NCI-H748 (cell line): ENCODE results near the gene CD300E.
A peak's percentile ranks its signal among the peaks of the same experiment; 100 is the strongest.

Source experiments
- DNase-seq: peaks from one replicate; lab custom pipeline; 2025; ENCODE audit not compliant: unreplicated experiment; lab: John Stamatoyannopoulos, UW

Gene CD300E

GRCh38 chr17:74569020-74570003, 54.2 kb downstream of the CD300E start:
- no peak for DNase-seq

- DNase-seq = no peak
These were observed 55.2 kb downstream of the CD300E start for GRCh38 chr17:74568106-74568873.

DNA sequence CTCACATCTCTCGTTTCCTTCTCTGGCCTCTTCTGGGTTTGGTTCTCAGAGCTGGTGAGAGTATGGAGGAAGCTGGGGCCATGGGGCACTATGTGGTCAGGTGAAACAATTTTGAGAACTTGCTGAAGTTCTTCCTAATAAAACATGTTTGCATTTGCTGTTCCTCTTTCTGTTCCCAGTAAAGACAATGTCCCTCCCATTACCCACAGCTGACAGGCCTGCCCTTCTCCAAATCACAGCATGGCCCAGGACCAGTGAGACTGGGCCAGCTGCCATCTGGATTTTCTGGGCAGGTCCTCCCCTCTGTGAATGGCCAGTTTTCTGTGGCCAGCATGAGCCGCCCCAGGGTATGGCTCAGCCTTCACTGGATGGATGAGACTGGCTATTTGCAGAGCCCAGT, 56.1 kb downstream of the CD300E start, which contains the start of gene CD300H:
CD300H (minus strand) TSS at position 113 of the 400 bp plus-strand sequence.
- DNase-seq = no peak

DNA sequence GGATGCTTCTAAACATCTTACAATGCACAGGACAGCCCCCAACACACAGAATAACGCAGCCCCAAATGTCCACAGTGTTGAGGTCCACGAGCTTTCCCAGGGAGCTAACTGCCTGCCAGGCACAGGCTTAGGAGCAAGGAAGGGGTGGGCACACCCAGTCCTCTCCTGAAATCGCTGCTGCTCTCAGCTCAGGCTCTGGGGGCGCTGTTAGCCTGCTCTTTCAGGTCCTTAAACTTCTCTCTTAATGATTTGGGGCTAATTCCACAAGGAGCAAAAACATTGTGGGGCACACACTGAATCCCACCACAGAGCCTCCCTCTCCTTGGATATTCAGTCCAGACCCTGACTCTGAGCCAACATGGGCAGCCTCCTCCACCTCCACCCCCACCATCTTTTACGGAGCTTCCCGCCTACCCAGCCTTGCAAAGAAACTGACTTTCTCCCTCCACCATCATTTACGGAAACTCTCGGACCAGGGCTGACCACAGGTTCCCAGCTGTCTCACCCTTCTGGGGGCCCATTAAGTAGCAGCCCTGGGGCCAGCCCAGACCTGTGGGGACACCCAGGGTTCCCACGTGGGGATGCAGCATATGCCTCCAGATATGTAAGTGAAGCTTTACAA, 57.3 kb downstream of the CD300E start:
- DNase-seq = peak; percentile 36

DNA sequence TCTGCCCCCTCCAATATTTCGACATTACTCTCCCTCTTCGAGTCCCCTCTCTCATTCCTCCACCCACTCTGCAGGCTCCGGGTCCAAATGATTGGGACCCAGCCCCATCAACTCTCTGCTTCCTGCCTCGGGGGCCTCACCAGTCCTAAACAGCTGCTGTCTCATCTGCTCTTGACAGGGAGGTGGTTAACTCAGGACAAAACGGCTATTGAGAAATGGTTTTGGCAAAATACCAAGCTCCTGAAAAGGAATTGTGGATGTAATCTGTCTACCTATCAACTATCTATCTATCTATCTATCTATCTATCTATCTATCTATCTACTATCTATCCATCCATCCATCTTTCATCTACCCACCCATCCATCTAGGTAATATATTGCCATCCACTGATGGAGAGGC, 58.4 kb downstream of the CD300E start:
- DNase-seq = no peak

DNA sequence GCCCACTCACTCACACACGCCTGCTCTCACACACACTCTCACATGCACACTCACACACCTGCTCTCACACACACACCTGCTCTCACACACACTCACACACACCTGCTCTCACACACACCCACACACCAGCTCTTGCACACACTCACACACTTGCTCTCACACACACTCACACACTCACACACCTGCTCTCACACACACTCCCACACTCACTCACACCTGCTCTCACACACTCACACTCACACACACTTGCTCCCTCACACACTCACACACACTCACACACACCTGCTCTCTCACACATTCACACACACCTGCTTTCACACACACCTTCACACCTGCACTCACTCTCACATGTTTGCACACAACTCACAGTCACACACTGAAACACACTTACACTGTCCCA, 60.2 kb downstream of the CD300E start:
- no peak for DNase-seq

GRCh38 chr17:74561586-74561985, 62.0 kb downstream of the CD300E start:
- DNase-seq = no peak
